OCI-LY7 (cell line): ENCODE data around the gene RASAL3.

Source experiments
- EZH2phosphoT487 ChIP-seq: fragments of 200-600 bp; sonication (generic); IDR thresholded peaks from 2 replicates; pipeline ENCODE4 v1.6.1; 2018; ENCODE audit warnings: low read depth, borderline replicate concordance, mild to moderate bottlenecking, mixed run types, antibody characterized with exemption, low read length, moderate library complexity, mixed read lengths
- TF ChIP-seq, protein P1 (sequence below): fragments of 200-600 bp; sonication (generic); conservative IDR thresholded peaks from 2 replicates; pipeline ENCODE4 v1.5.1; 2014; ENCODE audit warnings: mild to moderate bottlenecking, antibody characterized with exemption, low read length, moderate library complexity, mixed read lengths

DNA sequence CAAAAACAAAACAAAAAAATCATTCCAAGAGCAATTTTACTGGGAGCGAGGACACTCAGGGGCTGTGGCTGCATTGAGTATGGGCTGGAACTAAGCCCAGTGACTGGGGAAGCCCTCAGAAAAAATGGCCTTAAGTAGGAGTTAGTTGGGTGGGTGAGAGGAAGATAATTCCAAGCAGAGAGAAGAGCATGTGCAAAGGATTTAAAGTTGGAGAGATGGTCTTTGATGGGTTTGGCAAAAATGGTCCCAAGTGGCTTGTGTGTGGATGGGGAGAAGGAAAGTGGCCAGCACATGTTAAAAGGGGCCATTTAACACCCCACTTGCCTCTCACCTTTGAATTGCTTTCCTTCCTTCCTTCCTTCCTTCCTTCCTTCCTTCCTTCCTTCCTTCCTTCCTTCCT is 37.3 kb upstream of the RASAL3 start:
- TF ChIP-seq, protein P1, sequence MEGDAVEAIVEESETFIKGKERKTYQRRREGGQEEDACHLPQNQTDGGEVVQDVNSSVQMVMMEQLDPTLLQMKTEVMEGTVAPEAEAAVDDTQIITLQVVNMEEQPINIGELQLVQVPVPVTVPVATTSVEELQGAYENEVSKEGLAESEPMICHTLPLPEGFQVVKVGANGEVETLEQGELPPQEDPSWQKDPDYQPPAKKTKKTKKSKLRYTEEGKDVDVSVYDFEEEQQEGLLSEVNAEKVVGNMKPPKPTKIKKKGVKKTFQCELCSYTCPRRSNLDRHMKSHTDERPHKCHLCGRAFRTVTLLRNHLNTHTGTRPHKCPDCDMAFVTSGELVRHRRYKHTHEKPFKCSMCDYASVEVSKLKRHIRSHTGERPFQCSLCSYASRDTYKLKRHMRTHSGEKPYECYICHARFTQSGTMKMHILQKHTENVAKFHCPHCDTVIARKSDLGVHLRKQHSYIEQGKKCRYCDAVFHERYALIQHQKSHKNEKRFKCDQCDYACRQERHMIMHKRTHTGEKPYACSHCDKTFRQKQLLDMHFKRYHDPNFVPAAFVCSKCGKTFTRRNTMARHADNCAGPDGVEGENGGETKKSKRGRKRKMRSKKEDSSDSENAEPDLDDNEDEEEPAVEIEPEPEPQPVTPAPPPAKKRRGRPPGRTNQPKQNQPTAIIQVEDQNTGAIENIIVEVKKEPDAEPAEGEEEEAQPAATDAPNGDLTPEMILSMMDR: no peak
- no peak for TF ChIP-seq EZH2phosphoT487
